Smooth muscle cell of bladder (primary cell): ENCODE data around the gene EML3. TPM values are rescaled to one million over a fixed set of nuclear protein-coding genes. Genes with fewer than 3 reads are reported as not detected.

Experiments used
- total RNA-seq: library from RNA; depleted of rRNA; stranded (reverse); fragments of >200 nt; gene quantifications from 2 replicates; pipeline ENCODE4 v1.2.3, GENCODE V29; 2014

The EML3 gene
- total RNA-seq, result 12.8 and 14.3 TPM in 2 replicates

GRCh38 chr11:62612366-62613290 is at the start of gene EML3, which contains the start of gene ROM1:
Gene EML3, minus strand, starts transcription at chr11:62612775. Its CDS starts 318 bp downstream, at chr11:62612457.
Gene ROM1, plus strand, starts transcription at chr11:62613257. Its CDS starts 25 bp downstream, at chr11:62613282.

DNA sequence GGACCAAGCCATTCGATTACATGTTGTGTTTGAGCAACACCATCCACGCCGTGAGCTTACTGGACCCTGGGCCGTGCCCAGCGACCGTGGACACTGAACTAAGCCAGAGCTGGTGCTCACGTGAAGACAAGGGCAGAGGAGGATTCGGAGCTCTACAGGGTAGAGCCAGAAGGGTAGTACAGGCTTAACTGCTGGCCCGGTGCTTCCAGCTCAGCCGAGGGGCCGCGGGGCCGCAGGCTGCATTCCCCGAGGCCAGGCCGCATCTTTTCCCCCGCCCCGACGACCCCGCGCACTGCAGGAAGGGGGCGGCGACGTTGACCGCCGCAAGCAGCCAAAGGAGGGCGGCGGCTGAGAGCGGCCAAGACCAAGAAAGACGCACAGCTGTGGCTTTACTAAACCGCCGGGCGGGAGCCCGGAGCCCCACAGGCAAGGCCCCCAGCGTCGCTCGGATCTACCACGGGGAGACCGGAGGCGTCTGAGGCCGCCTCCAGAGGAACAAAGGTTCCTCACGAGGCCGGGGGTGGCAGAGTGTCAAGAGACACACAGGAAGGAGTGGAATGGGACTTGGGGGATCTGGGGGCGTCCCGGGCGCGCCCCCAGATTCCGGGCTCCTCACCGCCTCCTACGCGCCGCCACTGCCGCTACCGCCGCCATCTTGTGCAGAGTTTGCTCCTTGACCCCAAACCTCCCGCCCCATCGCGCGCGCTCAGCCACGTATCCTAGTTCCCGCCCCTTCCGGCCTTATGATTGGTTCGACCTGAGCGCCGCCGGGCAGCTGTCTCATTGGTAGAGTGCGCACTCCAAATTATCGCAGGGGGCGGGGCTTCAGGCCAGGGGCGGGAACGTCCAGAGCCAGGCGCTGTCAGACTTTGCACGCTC is 33.6 kb upstream of the EML3 start, which contains the start of gene GANAB:
GANAB (minus strand) TSS at position 668 of the 879 bp plus-strand sequence; CDS start at position 654, 14 bp downstream.

GRCh38 chr11:62621567-62622470 is 9.2 kb upstream of the EML3 start, which contains the start of gene B3GAT3:
Gene B3GAT3, minus strand, starts transcription at chr11:62621986. Its CDS starts 39 bp downstream, at chr11:62621947.

DNA sequence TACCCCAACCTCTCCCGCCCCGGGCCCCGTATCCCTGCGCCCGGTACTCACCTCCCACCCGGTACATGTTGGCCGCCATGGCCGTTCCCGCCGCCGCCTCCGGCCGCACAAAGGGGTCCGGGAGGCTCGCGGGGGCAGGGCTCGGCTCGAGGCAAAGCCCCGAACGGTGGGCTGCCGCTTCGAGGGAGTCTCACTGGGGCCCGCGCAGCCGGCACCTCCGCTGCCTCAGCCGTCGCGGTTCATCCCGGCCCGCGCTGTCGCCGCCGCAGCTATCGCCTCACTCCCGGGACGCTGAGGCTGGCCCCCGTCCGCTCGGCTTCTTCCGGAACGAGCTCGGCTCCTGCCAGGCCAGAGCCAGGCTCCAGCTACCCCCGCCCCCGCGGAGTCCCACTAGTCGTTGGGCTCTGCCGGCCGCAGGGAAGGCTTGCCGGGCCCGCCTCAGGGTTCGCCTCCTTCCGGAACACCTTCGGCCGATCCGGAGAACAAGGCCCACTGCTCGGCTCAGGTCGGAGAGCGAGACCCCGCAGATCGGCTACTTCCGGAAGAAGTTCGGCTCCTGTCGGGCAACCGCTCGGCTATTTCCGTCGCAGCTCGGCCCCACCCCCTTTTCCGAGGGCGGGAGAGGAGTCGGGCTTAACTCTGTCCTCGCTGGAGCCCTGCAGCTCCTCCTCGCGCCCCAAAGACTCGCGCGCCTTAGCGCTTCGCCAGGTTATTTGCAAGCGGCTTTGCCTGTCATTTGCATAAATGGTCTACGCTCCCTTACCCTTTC is 11.0 kb downstream of the EML3 start, which contains the start of gene MTA2:
MTA2 (minus strand) TSS at position 494 of the 769 bp plus-strand sequence; CDS start at position 79, 415 bp downstream.

DNA sequence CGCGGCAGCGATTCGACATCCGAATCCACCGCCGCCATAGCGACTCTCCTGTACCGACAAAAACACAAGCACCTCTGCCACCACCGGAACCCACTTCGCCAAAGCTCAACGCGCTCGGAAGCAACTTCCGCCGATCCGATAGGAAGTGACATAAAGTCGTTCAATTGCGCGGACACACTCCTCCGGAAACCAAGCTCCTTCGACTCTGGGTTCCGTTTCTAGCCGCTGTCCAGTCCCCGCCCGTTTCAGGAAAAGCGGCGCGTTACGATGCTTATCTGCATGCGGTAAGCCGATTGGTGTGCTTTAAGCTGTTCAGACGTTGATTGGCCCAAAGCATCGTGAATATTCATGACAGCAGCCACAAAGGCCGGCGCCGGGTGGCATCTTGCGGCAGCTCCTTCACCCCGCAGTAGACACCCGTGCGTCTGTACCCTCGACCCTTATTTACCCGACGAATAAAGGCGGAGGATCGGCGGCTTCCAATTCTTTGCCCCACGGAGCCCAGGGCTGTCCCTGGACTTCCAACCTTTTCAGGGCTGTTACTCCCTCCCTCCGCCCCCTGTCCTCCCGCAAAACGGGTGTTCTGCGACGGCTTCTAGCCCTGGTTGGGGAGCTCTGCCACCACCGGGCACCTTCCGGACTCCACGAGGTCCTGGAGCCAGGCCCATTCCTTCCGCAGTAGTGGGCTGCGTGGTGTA is 21.0 kb downstream of the EML3 start, which contains the start of gene TUT1:
TUT1 (minus strand) TSS at position 76 of the 698 bp plus-strand sequence; CDS start at position 38, 38 bp downstream.

DNA sequence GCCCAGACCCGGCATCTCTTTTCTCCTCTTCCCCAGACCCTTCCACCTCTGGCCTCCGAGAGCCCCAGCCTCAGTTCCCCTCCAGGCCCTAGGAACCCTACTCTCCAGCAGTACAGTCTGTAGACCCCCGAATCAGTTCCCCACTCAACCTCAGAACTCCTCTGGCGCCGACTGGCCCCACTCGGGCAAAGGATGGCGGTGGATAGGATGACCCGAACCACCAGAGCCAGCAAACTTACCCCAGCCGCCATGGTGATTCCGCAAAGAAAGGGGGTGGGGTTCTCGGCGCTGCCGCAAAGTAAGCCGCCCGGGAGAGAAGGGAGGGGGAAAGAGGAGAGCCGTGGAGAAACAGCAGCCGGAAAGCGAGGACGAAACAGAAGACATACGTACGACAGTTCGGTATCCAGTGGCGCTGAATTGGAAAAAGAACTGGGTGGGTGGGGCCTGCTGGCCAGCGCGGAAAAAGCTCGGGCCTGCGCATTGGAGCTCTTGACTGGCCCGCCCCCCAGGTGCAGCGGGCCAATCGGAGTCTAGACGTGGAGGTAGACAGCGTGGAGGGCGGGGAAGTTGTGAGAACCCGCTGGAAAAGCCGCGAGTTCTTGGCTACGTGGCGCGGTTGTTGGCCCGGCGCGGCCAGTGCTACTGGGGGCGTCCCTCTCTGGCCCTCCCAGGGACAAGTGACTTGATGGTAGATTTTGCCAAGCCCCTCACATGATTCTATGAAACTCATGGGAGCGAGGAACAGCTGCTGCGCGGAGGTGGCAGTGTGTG is 38.8 kb downstream of the EML3 start, which contains the start of gene EEF1G:
EEF1G (minus strand) TSS at position 300 of the 771 bp plus-strand sequence; CDS start at position 251, 49 bp downstream.

Other genes with a start within 250 kb of the EML3 start
- gene SCGB1A1, start 193.7 kb downstream of the EML3 start, total RNA-seq, result not detected in 2 replicates
- 388 and 488 TPM in 2 replicates for gene AHNAK, start 66.0 kb downstream of the EML3 start, total RNA-seq
- gene EEF1G, start 38.9 kb downstream of the EML3 start, total RNA-seq, result 1,708 and 1,734 TPM in 2 replicates
- 4.8 and 6.7 TPM in 2 replicates for gene TUT1, start 21.3 kb downstream of the EML3 start, total RNA-seq
- gene MTA2, start 10.9 kb downstream of the EML3 start, total RNA-seq, result 110 and 118 TPM in 2 replicates
- gene ROM1, start 482 bp upstream of the EML3 start, total RNA-seq, result 5.5 and 7.8 TPM in 2 replicates
- gene B3GAT3, start 9.2 kb upstream of the EML3 start, total RNA-seq, result 22.3 and 35.2 TPM in 2 replicates
- 249 and 288 TPM in 2 replicates for gene GANAB, start 33.8 kb upstream of the EML3 start, total RNA-seq
- 15.1 and 22.9 TPM in 2 replicates for gene INTS5, start 40.5 kb upstream of the EML3 start, total RNA-seq
- gene C11orf98, start 52.4 kb upstream of the EML3 start, total RNA-seq, result 39.7 and 43.3 TPM in 2 replicates
- 7.4 and 7.5 TPM in 2 replicates for gene CSKMT, start 52.5 kb upstream of the EML3 start, total RNA-seq
- gene UQCC3, start 58.9 kb upstream of the EML3 start, total RNA-seq, result 11.7 and 12.1 TPM in 2 replicates
- 2.4 and 3.0 TPM in 2 replicates for gene LBHD1, start 59.5 kb upstream of the EML3 start, total RNA-seq
- 193 and 199 TPM in 2 replicates for gene UBXN1, start 66.3 kb upstream of the EML3 start, total RNA-seq
- gene LRRN4CL, start 76.8 kb upstream of the EML3 start, total RNA-seq, result 10.6 and 11.7 TPM in 2 replicates
- 58.3 and 73.6 TPM in 2 replicates for gene BSCL2, start 94.6 kb upstream of the EML3 start, total RNA-seq
- not detected in 2 replicates for gene GNG3, start 94.9 kb upstream of the EML3 start, total RNA-seq
- 7.3 and 9.7 TPM in 2 replicates for gene HNRNPUL2, start 114.7 kb upstream of the EML3 start, total RNA-seq
- 34.0 and 37.4 TPM in 2 replicates for gene TTC9C, start 115.7 kb upstream of the EML3 start, total RNA-seq
- gene ZBTB3, start 141.4 kb upstream of the EML3 start, total RNA-seq, result 9.7 and 12.7 TPM in 2 replicates
- gene POLR2G, start 148.8 kb upstream of the EML3 start, total RNA-seq, result 62.2 and 77.1 TPM in 2 replicates
- 12.1 and 19.1 TPM in 2 replicates for gene TAF6L, start 158.6 kb upstream of the EML3 start, total RNA-seq
- 35.7 and 38.4 TPM in 2 replicates for gene TMEM179B, start 174.6 kb upstream of the EML3 start, total RNA-seq
- gene TMEM223, start 179.2 kb upstream of the EML3 start, total RNA-seq, result 12.8 and 16.0 TPM in 2 replicates
- 9.7 and 21.1 TPM in 2 replicates for gene NXF1, start 192.7 kb upstream of the EML3 start, total RNA-seq
- gene STX5, start 219.3 kb upstream of the EML3 start, total RNA-seq, result 46.2 and 49.9 TPM in 2 replicates
- not detected in 2 replicates for gene TEX54, start 220.1 kb upstream of the EML3 start, total RNA-seq
- 51.0 and 77.9 TPM in 2 replicates for gene WDR74, start 226.8 kb upstream of the EML3 start, total RNA-seq